Glutamatergic neuron (in vitro differentiated cells): ENCODE measurements around the gene AADACL4. TPM values are rescaled to one million over a fixed set of nuclear protein-coding genes. Genes with fewer than 3 reads are reported as not detected.
"Not testable (repeated sequence)": the region's sequence is repeated elsewhere in the genome, so short reads cannot be mapped to it uniquely, and the experiment has no call there.

Source experiments
- DNase-seq: peaks from one replicate; pipeline ENCODE4 v3.0.0; 2022
- H3K27ac Mint-ChIP-seq: one replicate; pipeline ENCODE4 v1.8.0; 2020; ENCODE audit warnings: mild to moderate bottlenecking, mixed read lengths, inconsistent platforms; ENCODE audit not compliant: unreplicated experiment
- H3K27me3 Mint-ChIP-seq: one replicate; pipeline ENCODE4 v1.8.0; 2020; ENCODE audit warnings: mild to moderate bottlenecking, moderate library complexity, mixed read lengths, inconsistent platforms; ENCODE audit not compliant: unreplicated experiment
- H3K36me3 Mint-ChIP-seq: one replicate; pipeline ENCODE4 v1.8.0; 2020; ENCODE audit warnings: mild to moderate bottlenecking, mixed read lengths, inconsistent platforms; ENCODE audit not compliant: unreplicated experiment
- H3K4me1 Mint-ChIP-seq: one replicate; pipeline ENCODE4 v1.8.0; 2020; ENCODE audit warnings: mild to moderate bottlenecking, low read depth, mixed read lengths, inconsistent platforms; ENCODE audit not compliant: unreplicated experiment
- H3K4me3 Mint-ChIP-seq: one replicate; pipeline ENCODE4 v1.8.0; 2020; ENCODE audit warnings: mild to moderate bottlenecking, mixed read lengths, inconsistent platforms; ENCODE audit not compliant: unreplicated experiment
- H3K9me3 Mint-ChIP-seq: one replicate; pipeline ENCODE4 v1.8.0; 2020; ENCODE audit warnings: mild to moderate bottlenecking, moderate library complexity, mixed read lengths, inconsistent platforms; ENCODE audit not compliant: unreplicated experiment
- total RNA-seq: library from RNA; stranded (reverse); fragmentation: NEBNext Ultra II Directional; extraction: Animal tissue kit (Norgen Biotek cat#: 25700); gene quantifications from one replicate; pipeline ENCODE4 v1.2.1, GENCODE V29; 2021; ENCODE audit not compliant: unreplicated experiment
- TF ChIP-seq, protein P1 (sequence below): fragments of 200-600 bp; sonication (generic); IDR thresholded peaks from one replicate; pipeline ENCODE4 v1.5.0; 2021; ENCODE audit not compliant: partially characterized antibody, unreplicated experiment

AADACL4 gene
- total RNA-seq, 1 donor from 2014 or later: not detected

DNA sequence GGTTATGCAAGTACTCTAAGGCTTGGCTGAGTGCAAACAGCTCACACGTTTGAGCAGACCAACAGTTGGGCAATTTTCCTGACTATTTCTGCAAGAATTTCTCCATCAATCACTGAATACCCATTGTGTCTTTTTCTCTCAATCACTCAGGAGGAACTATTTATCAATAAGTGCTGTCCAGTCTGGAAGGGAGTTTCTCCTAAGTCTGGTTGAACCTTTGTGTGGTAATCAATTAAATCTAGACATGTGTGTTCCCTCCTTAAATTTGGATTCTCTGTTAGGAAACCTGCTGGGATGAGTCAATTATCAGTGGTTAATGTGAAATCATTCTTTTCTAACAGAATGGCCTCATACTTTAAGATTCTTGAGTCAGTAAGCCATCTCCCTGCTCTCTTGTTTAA is 65.2 kb downstream of the AADACL4 start:
- no peak overlapping the region for H3K27ac Mint-ChIP-seq
- DNase-seq: no peak
- H3K4me1 Mint-ChIP-seq: no peaks in the 10 kb centered on the region
- H3K4me3 Mint-ChIP-seq: no peak overlapping the region
- peaks cover 1% of the 10 kb centered on the region for H3K9me3 Mint-ChIP-seq
- TF ChIP-seq, protein P1, sequence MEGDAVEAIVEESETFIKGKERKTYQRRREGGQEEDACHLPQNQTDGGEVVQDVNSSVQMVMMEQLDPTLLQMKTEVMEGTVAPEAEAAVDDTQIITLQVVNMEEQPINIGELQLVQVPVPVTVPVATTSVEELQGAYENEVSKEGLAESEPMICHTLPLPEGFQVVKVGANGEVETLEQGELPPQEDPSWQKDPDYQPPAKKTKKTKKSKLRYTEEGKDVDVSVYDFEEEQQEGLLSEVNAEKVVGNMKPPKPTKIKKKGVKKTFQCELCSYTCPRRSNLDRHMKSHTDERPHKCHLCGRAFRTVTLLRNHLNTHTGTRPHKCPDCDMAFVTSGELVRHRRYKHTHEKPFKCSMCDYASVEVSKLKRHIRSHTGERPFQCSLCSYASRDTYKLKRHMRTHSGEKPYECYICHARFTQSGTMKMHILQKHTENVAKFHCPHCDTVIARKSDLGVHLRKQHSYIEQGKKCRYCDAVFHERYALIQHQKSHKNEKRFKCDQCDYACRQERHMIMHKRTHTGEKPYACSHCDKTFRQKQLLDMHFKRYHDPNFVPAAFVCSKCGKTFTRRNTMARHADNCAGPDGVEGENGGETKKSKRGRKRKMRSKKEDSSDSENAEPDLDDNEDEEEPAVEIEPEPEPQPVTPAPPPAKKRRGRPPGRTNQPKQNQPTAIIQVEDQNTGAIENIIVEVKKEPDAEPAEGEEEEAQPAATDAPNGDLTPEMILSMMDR: no peak
- no peaks in the 10 kb centered on the region for H3K27me3 Mint-ChIP-seq
- peaks cover 4% of the 10 kb centered on the region for H3K36me3 Mint-ChIP-seq

DNA sequence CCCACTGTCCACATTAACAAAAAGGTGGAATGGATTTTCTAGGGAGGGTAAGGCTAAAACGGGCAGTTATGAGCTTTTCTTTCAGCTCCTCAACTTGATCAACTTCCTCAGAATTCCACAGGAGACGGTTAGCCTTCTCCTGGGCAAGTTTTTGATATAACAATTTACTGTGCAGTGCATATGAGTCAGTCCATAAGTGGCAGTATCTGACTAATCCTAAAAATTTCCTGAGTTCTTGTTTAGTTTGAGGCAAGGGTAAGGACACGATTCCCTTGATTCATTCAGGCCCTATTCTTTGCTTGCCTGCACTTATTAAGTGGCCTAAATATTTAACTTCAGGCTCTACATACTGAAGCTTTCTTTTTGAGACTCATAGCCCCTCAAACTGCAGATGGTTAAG is 65.8 kb downstream of the AADACL4 start:
- Mint-ChIP-seq H3K4me3 (no peak overlapping the region), H3K27me3 (no peaks in the 10 kb centered on the region), H3K36me3 (peaks cover 4% of the 10 kb centered on the region), H3K27ac (no peak overlapping the region), H3K9me3 (no peaks in the 10 kb centered on the region), H3K4me1 (no peaks in the 10 kb centered on the region)
- TF ChIP-seq, protein P1: no peak
- no peak for DNase-seq

DNA sequence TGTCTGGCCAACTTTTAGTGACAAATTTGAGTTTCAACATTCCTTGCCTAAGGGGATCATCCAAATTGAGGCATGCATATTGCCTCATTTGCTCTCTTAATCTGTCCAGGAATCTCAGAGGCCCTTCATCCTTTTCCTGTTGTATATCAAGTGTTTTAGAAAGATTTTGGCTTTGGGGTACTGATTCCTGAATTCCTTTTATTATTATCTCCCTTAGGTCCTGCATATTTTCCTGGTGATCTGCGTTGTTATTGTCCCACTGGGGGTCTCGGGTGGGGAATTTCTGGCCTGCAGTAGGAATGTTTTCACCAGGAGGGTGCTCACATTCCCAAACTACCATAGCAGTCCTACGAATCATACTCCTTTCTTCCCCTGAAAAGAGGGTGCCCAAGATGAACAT is 67.7 kb downstream of the AADACL4 start:
- no peaks in the 10 kb centered on the region for H3K4me1 Mint-ChIP-seq

DNA sequence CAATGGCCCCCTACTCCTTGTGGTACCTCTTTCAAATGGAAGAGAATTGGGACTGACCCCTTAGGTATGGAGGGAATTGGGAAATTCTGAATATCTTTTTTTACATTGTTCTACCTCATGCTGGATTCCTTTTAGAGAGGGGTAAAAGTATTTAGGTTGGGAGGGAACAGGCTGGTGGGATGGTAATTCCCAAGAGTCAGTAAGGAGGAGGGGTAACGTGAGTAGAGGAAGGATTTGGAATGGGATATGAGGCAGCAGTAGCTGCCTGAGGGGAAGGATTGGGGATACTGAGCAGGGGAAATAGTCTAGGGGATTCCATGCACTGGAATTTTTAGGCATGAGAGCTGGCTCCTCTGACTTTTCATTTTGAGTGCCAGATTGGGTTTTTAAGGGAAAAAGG is 68.2 kb downstream of the AADACL4 start:
- Mint-ChIP-seq H3K36me3 (no peaks in the 10 kb centered on the region), H3K27ac (no peak overlapping the region), H3K4me1 (no peaks in the 10 kb centered on the region), H3K9me3 (no peaks in the 10 kb centered on the region), H3K27me3 (no peaks in the 10 kb centered on the region), H3K4me3 (no peak overlapping the region)
- TF ChIP-seq, protein P1: no peak
- DNase-seq: no peak

More for the DNA sequence above, 67.7 kb downstream of the AADACL4 start:
- H3K36me3 Mint-ChIP-seq: no peaks in the 10 kb centered on the region
- no peaks in the 10 kb centered on the region for H3K27me3 Mint-ChIP-seq
- H3K27ac Mint-ChIP-seq: no peak overlapping the region
- H3K9me3 Mint-ChIP-seq: no peaks in the 10 kb centered on the region
- no peak for DNase-seq
- TF ChIP-seq, protein P1: no peak
- H3K4me3 Mint-ChIP-seq: no peak overlapping the region

DNA sequence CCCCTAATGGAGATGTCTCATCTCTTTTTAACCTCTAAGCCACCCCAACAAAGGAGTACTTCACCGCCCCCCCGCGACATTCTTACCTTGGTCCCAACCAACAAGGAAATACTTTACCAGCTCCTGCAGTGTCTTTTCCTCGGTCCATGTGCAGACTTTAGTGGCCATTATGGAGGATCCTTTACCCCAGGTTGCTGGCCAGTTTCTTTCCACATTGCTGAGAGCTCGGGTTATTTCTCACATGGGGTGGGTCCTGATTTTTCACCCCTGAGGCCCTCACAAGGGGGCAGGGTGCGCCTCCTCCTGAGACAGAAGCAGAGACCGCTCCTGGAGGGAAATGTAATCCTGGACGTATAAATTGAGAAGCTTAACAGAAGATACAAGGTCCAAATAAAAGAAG is 69.0 kb downstream of the AADACL4 start:
- Mint-ChIP-seq H3K9me3 (no peaks in the 10 kb centered on the region), H3K4me1 (no peaks in the 10 kb centered on the region), H3K36me3 (no peaks in the 10 kb centered on the region), H3K27me3 (no peaks in the 10 kb centered on the region), H3K4me3 (no peak overlapping the region), H3K27ac (no peak overlapping the region)
- TF ChIP-seq, protein P1: no peak
- no peak for DNase-seq

DNA sequence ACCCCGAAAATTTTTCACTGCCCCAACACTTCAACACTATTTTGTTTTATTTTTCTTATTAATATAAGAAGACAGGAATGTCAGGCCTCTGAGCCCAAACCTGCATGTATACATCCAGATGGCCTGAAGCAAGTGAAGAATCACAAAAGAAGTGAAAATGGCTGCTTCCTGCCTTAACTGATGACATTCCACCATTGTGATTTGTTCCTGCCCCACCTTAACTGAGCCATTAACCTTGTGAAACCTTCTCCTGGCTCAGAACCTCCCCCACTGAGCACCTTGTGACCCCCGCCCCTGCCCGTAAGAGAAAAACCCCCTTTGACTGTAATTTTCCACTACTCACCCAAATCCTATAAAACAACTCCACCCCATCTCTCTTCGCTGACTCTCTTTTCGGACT is 69.8 kb downstream of the AADACL4 start:
- not testable (repeated sequence) for H3K27me3 Mint-ChIP-seq, H3K4me3 Mint-ChIP-seq, H3K9me3 Mint-ChIP-seq, H3K27ac Mint-ChIP-seq, DNase-seq, H3K4me1 Mint-ChIP-seq, H3K36me3 Mint-ChIP-seq
